MM.1S (cell line): ENCODE measurements around the gene NUP62.
A peak's percentile ranks its signal among the peaks of the same experiment; 100 is the strongest.

ENCODE experiments used
- DNase-seq: peaks from one replicate; pipeline ENCODE4 v3.0.0-alpha.2; 2015
- H2AFZ ChIP-seq: fragments of 300-600 bp; sonication (generic); 2 replicates; pipeline ENCODE4 v1.6.0; 2016; ENCODE audit warnings: antibody characterized with exemption, low read length
- H3F3A ChIP-seq: fragments of 300-600 bp; sonication (generic); 2 replicates; pipeline ENCODE4 v1.6.1; 2016; ENCODE audit warnings: mild to moderate bottlenecking, antibody characterized with exemption, low read length, moderate library complexity, mixed read lengths; ENCODE audit not compliant: insufficient read depth
- H3K27ac ChIP-seq: fragments of 300-600 bp; sonication (generic); 2 replicates; pipeline ENCODE4 v1.5.1; 2016; ENCODE audit warnings: mild to moderate bottlenecking, low read length
- H3K27me3 ChIP-seq: fragments of 300-600 bp; sonication (generic); replicated peaks from 2 replicates; pipeline ENCODE4 v1.6.0; 2016; ENCODE audit warnings: low read length; ENCODE audit not compliant: insufficient read depth
- H3K36me3 ChIP-seq: fragments of 300-600 bp; sonication (generic); replicated peaks from 2 replicates; pipeline ENCODE4 v1.6.1; 2016; ENCODE audit warnings: mild to moderate bottlenecking, low read length, mixed read lengths; ENCODE audit not compliant: insufficient read depth
- H3K4me1 ChIP-seq: fragments of 300-600 bp; sonication (generic); 2 replicates; pipeline ENCODE4 v1.6.1; 2016; ENCODE audit warnings: low read length, mixed read lengths
- H3K4me2 ChIP-seq: fragments of 300-600 bp; sonication (generic); 2 replicates; pipeline ENCODE4 v1.6.0; 2016; ENCODE audit warnings: low read depth, low read length
- H3K4me3 ChIP-seq: fragments of 300-600 bp; sonication (generic); 2 replicates; pipeline ENCODE4 v1.5.1; 2016; ENCODE audit warnings: low read length, mixed read lengths
- H3K79me2 ChIP-seq: fragments of 300-600 bp; sonication (generic); 2 replicates; pipeline ENCODE4 v1.6.1; 2016; ENCODE audit warnings: mixed run types, low read length, mixed read lengths
- H3K9ac ChIP-seq: fragments of 300-600 bp; sonication (generic); 2 replicates; pipeline ENCODE4 v1.6.1; 2016; ENCODE audit warnings: low read length, mixed read lengths
- H3K9me2 ChIP-seq: fragments of 300-600 bp; sonication (generic); replicated peaks from 2 replicates; pipeline ENCODE4 v1.6.1; 2016; ENCODE audit warnings: mild to moderate bottlenecking, low read length, mixed read lengths; ENCODE audit not compliant: insufficient read depth
- H3K9me3 ChIP-seq: fragments of 300-600 bp; sonication (generic); replicated peaks from 2 replicates; pipeline ENCODE4 v1.6.1; 2016; ENCODE audit warnings: mild to moderate bottlenecking, low read length, mixed read lengths; ENCODE audit not compliant: insufficient read depth
- H4K20me1 ChIP-seq: fragments of 300-600 bp; sonication (generic); 2 replicates; pipeline ENCODE4 v1.6.1; 2016; ENCODE audit warnings: mild to moderate bottlenecking, low read length, moderate library complexity, mixed read lengths; ENCODE audit not compliant: insufficient read depth
- EZH2 ChIP-seq: fragments of 300-600 bp; sonication (generic); optimal IDR thresholded peaks from 2 replicates; pipeline ENCODE3; 2017; ENCODE audit warnings: low read depth, mild to moderate bottlenecking, antibody characterized with exemption, low read length, mixed read lengths
- EZH2phosphoT487 ChIP-seq: fragments of 300-600 bp; sonication (generic); IDR thresholded peaks from 2 replicates; pipeline ENCODE4 v1.6.1; 2018; ENCODE audit warnings: antibody characterized with exemption, low read length
- TF ChIP-seq, protein P1 (sequence below): fragments of 300-600 bp; sonication (generic); IDR thresholded peaks from 2 replicates; pipeline ENCODE4 v1.5.1; 2016; ENCODE audit warnings: antibody characterized with exemption, low read length, mixed read lengths

Gene NUP62

GRCh38 chr19:49866933-49867782 is 62.1 kb downstream of the NUP62 start, which contains the start of gene PNKP:
Gene PNKP (minus strand): TSS chr19:49867576. CDS start chr19:49867204, 372 bp downstream.
- Histone ChIP-seq H3K79me2 (peaks cover 47% of the 10 kb centered on the region), H4K20me1 (no peaks in the 10 kb centered on the region), H2AFZ (peak within 1 kb of the TSS; percentile 83), H3K9ac (peak within 1 kb of the TSS; percentile 83), H3K27ac (peak within 1 kb of the TSS; percentile 96), H3K9me3 (no peaks in the 10 kb centered on the region), H3K36me3 (peaks cover 7% of the 10 kb centered on the region), H3K4me2 (peak within 1 kb of the TSS; percentile 94), H3K4me1 (peaks cover 30% of the 10 kb centered on the region), H3K9me2 (no peaks in the 10 kb centered on the region), H3F3A (peaks cover 35% of the 10 kb centered on the region), H3K4me3 (peak within 1 kb of the TSS; percentile 82), H3K27me3 (no peaks in the 10 kb centered on the region)
- peak; percentile 95 for DNase-seq
- TF ChIP-seq EZH2phosphoT487 = no peak
- TF ChIP-seq, protein P1, sequence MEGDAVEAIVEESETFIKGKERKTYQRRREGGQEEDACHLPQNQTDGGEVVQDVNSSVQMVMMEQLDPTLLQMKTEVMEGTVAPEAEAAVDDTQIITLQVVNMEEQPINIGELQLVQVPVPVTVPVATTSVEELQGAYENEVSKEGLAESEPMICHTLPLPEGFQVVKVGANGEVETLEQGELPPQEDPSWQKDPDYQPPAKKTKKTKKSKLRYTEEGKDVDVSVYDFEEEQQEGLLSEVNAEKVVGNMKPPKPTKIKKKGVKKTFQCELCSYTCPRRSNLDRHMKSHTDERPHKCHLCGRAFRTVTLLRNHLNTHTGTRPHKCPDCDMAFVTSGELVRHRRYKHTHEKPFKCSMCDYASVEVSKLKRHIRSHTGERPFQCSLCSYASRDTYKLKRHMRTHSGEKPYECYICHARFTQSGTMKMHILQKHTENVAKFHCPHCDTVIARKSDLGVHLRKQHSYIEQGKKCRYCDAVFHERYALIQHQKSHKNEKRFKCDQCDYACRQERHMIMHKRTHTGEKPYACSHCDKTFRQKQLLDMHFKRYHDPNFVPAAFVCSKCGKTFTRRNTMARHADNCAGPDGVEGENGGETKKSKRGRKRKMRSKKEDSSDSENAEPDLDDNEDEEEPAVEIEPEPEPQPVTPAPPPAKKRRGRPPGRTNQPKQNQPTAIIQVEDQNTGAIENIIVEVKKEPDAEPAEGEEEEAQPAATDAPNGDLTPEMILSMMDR = no peak
- no peak for TF ChIP-seq EZH2

- Histone ChIP-seq H3K36me3 (peaks cover 7% of the 10 kb centered on the region), H3K27ac (no peak overlapping the region), H3K9me2 (no peaks in the 10 kb centered on the region), H3K4me1 (peaks cover 18% of the 10 kb centered on the region), H3K4me2 (no peak overlapping the region), H4K20me1 (no peaks in the 10 kb centered on the region), H3K27me3 (no peaks in the 10 kb centered on the region), H3K4me3 (no peak overlapping the region), H3K79me2 (peaks cover 41% of the 10 kb centered on the region), H3K9me3 (no peaks in the 10 kb centered on the region), H2AFZ (no peak overlapping the region), H3K9ac (no peak overlapping the region), H3F3A (peaks cover 26% of the 10 kb centered on the region)
- DNase-seq = no peak
- TF ChIP-seq EZH2phosphoT487 (no peak), EZH2 (no peak)
- TF ChIP-seq, protein P1 = no peak
Observed at GRCh38 chr19:49864890-49865289, 64.4 kb downstream of the NUP62 start.

- Histone ChIP-seq H2AFZ (no peak overlapping the region), H3K27ac (no peak overlapping the region), H3K9me2 (no peaks in the 10 kb centered on the region), H3K36me3 (peaks cover 7% of the 10 kb centered on the region), H3K4me3 (no peak overlapping the region), H3K9me3 (no peaks in the 10 kb centered on the region), H3K4me2 (no peak overlapping the region), H4K20me1 (no peaks in the 10 kb centered on the region), H3K9ac (no peak overlapping the region), H3F3A (peaks cover 24% of the 10 kb centered on the region), H3K4me1 (peaks cover 16% of the 10 kb centered on the region), H3K79me2 (peaks cover 41% of the 10 kb centered on the region), H3K27me3 (no peaks in the 10 kb centered on the region)
- TF ChIP-seq EZH2phosphoT487 (no peak), EZH2 (no peak)
- TF ChIP-seq, protein P1 = no peak
- DNase-seq = no peak
Observed at GRCh38 chr19:49863935-49864320, 65.4 kb downstream of the NUP62 start.
